HG03095 (cell line): Measurements from ENCODE around the gene CRISPLD2.
"Not testable (repeated sequence)": the region's sequence is repeated elsewhere in the genome, so short reads cannot be mapped to it uniquely, and the experiment has no call there.

ENCODE experiments used
- ATAC-seq: cut with Tn5 transposase; IDR thresholded peaks from one replicate; pipeline ENCODE4 v1.9.1; 2021; ENCODE audit warnings: moderate library complexity; ENCODE audit not compliant: unreplicated experiment

The CRISPLD2 gene

GRCh38 chr16:84927621-84928591, 108.1 kb downstream of the CRISPLD2 start:
- ATAC-seq = no peak

- no peak for ATAC-seq
Observed at GRCh38 chr16:84928679-84929420, 109.1 kb downstream of the CRISPLD2 start.

- ATAC-seq = no peak
Observed at GRCh38 chr16:84929421-84930297, 109.9 kb downstream of the CRISPLD2 start.

- ATAC-seq = no peak
Observed at GRCh38 chr16:84930298-84931106, 110.7 kb downstream of the CRISPLD2 start.

GRCh38 chr16:84931107-84931494, 111.3 kb downstream of the CRISPLD2 start:
- no peak for ATAC-seq

- no peak for ATAC-seq
Observed at GRCh38 chr16:84931506-84931905, 111.7 kb downstream of the CRISPLD2 start.

GRCh38 chr16:84932681-84933080, 112.9 kb downstream of the CRISPLD2 start:
- no peak for ATAC-seq

- ATAC-seq = no peak
Observed at GRCh38 chr16:84933774-84934631, 114.2 kb downstream of the CRISPLD2 start.

- no peak for ATAC-seq
Observed at GRCh38 chr16:84937196-84938005, 117.6 kb downstream of the CRISPLD2 start.

GRCh38 chr16:84938616-84939015, 118.8 kb downstream of the CRISPLD2 start:
- not testable (repeated sequence) for ATAC-seq

GRCh38 chr16:84940670-84941551, 121.1 kb downstream of the CRISPLD2 start:
- ATAC-seq = no peak

GRCh38 chr16:84941921-84942320, 122.1 kb downstream of the CRISPLD2 start:
- no peak for ATAC-seq

- no peak for ATAC-seq
Observed at GRCh38 chr16:84942786-84943185, 123.0 kb downstream of the CRISPLD2 start.

GRCh38 chr16:84943620-84944019, 123.8 kb downstream of the CRISPLD2 start:
- no peak for ATAC-seq

- no peak for ATAC-seq
Observed at GRCh38 chr16:84947022-84947421, 127.2 kb downstream of the CRISPLD2 start.

- no peak for ATAC-seq
Observed at GRCh38 chr16:84947996-84948850, 128.4 kb downstream of the CRISPLD2 start.
